Spleen (tissue), 7 donors: ENCODE results near the gene FTSJ1.
"Not testable (repeated sequence)": the region's sequence is repeated elsewhere in the genome, so short reads cannot be mapped to it uniquely, and the experiment has no call there.

Source experiments
- CTCF ChIP-seq, 11 experiments: fragments of 200-600 bp in 7 of 11; fragments of 450-650 bp in 4 of 11; sonication (generic) in 4 of 11; IDR thresholded peaks in 8 of 11; conservative IDR thresholded peaks in 3 of 11; 1 replicate in 7 of 11; 2 replicates in 4 of 11; pipeline versions ENCODE4 v1.4.0 to v1.8.0; 2016 to 2021; ENCODE audit warnings: antibody characterized with exemption in 11 of 11, inconsistent platforms in 4 of 11, mild to moderate bottlenecking in 1 of 11
- POLR2A ChIP-seq, 3 donors: fragments of 450-650 bp; IDR thresholded peaks; one replicate each; pipeline ENCODE4 v1.5.1; 2017; ENCODE audit warnings: antibody characterized with exemption in 3 of 3, mild to moderate bottlenecking in 1 of 3
- POLR2AphosphoS5 ChIP-seq, 3 donors: sonication (generic); formaldehyde crosslinking; IDR thresholded peaks; one replicate each; pipeline ENCODE4 v1.5.1; 2017; ENCODE audit warnings: antibody characterized with exemption in 3 of 3
- donor health status: DM: no; HTN: no; CAD: no; lungs with moderate emphysema.
- donor health status: DM: no; HTN: no; CAD: no.
- donor health status: DM: no; HTN: no; CAD: no.

- not testable (repeated sequence) for TF ChIP-seq CTCF (IDR thresholded peaks at IDR 0.05 in 8 of 11, conservative IDR thresholded peaks at IDR 0.05 in 3 of 11); POLR2AphosphoS5 (IDR thresholded peaks at IDR 0.05); POLR2A (IDR thresholded peaks at IDR 0.05)
These were observed 42.3 kb upstream of the FTSJ1 start for GRCh38 chrX:48433713-48434112.
